Activated naive CD4-positive, alpha-beta T cell (primary cell): ENCODE measurements around the gene SLC23A1.
"Not testable (repeated sequence)": the region's sequence is repeated elsewhere in the genome, so short reads cannot be mapped to it uniquely, and the experiment has no call there.

Experiments used
- DNase-seq, 4 experiments: peaks; one replicate each; lab custom pipeline; 2025; lab: John Stamatoyannopoulos, UW

The SLC23A1 gene

DNA sequence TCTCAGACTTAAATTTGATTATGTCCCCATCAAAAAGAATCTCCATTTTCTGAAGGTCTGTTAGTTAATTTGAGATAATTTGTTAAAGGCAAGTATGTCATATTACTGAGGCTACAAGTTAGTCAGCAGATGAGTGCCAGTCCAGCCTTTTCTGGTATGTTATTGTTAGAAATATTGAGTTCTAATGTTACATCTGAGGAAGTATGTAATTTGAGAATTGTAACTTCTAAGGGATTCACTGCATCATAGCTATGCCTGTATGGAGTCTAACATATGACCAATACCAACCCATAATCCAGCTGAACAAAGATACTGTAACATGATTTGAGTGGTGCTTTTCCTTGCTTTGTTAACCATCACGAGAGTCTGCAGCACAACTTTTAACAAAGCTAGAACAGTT, 13.9 kb downstream of the SLC23A1 start:
- no peak for DNase-seq

DNA sequence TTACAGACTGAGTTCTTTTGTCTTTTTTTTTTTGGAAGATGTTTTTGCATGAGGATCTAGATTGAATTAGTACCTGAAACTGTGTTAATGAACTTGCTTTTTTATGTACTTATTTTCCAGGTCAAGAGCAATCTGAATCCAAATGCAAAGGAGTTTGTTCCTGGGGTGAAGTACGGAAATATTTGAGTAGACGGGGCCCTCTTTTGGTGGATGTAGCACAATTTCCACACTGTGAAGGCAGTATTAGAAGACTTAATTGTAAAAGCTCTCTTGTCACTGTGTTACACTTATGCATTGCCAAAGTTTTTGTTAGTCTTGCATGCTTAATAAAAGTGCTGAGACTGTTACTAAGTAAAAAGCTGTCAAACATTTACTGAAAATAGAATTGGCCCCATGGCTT, 14.5 kb downstream of the SLC23A1 start:
- DNase-seq, result no peak

DNA sequence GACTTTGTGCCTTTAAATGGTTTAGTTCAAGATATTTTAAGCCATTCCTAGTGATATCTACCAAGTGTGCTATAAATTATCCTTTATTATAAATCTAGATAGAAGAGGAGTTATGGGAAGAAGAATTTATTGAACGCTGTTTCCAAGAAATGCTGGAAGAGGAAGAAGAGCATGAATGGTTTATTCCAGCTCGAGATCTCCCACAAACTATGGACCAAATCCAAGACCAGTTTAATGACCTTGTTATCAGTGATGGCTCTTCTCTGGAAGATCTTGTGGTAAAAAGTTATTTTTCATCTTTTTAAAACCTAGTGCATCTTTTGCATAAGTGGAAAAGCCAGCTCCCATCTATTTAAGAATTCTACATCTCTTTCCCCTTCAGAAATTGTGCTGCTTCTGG, 18.6 kb downstream of the SLC23A1 start:
- DNase-seq, result no peak

GRCh38 chr5:139363937-139364336, 19.2 kb downstream of the SLC23A1 start:
- no peak for DNase-seq

DNA sequence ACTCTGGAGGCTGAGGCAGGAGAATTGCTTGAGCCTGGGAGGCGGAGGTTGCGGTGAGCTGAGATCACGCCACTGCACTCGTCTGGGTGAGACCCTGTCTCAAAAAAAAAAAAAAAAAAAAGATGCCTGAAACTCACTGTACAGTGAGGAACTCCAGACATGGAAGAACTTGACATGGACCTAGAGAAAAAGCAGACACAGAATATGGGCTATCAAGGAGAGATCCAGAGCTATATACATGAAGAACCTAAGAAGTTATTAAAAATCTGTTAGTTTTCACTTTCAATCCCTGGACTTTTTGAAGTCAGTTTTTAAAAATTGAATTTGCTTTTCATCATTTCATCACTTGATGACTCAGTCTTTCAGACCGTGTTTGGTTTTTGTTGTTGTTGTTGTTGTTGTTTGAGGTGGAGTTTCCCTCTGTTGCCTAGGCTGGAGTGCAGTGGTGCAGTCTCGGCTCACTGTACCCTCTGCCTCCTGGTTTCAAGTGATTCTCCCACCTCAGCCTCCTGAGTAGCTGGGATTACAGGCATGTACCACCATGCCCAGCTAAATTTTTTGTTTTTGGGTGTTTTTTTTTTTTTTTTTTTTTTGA, 21.2 kb downstream of the SLC23A1 start:
- no peak for DNase-seq

GRCh38 chr5:139360384-139360783, 22.7 kb downstream of the SLC23A1 start:
- no peak for DNase-seq

DNA sequence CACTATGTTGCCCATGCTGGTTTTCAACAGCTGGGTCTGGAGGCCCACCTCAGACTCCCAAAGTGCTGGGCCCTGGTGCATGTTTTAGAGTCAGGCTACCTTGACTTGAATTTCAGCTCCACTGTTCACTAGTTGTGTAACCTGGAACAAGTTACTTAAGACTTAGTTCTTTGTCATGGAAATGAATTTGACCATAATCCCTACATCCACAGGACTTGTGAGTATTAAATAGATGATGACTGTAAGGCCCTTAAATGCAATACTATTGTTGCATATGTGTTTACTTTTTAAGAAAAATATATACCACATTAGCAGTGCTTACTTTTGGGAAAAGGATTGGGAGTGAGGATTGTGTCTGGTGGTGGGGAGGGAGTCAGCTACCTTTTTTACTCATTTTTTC, 25.0 kb downstream of the SLC23A1 start:
- DNase-seq, result no peak

DNA sequence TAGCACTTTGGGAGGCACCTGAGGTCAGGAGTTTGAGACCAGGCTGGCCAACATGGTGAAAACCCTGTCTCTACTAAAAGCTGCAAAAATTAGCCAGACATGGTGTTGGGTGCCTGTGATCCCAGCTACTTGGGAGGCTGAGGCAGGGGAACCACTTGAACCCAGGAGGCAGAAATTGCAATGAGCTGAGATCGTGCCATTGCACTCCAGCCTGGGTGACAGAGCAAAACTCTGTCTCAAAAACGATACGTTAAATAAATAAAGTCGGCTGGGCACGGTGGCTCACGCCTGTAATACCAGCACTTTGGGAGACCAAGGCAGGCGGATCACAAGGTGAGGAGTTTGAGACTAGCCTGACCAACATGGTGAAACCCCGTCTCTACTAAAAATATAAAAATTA, 27.2 kb downstream of the SLC23A1 start:
- DNase-seq, result not testable (repeated sequence)

DNA sequence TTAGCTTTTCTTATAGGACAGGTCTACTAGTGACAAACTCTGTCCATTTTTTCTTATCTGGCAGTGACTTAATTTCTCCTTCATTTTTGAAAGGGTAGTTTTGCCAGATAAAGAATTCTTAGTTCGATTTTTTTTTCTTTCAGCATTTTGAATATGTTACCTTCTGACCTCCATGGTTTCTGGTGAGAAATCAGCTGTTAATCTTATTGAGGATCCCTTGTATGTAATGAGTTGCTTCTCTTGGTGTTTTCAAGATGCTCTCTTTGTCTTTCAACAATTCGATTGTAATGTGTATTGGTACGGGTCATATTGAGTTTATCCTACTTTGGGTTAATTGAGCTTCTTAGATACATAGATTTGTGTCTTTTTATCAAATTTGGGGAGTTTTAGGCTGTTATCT, 28.9 kb downstream of the SLC23A1 start:
- no peak for DNase-seq

DNA sequence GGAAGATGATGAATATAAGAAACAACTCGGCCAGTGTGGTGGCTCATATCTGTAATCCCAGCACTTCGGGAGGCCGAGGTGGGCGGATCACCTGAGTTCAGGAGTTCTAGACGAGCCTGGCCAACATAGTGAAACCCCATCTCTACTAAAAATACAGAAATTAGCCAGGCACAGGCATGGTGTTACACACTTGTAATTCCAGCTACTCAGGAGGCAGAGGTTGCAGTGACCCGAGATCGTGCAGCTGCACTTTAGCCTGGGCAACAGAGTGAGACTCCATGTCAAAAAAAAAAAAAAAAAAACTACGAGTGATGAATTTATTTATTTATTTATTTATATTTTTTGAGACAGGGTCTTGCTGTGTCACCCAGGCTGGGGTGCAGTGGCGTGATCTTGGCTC, 35.2 kb downstream of the SLC23A1 start:
- DNase-seq, result not testable (repeated sequence)

GRCh38 chr5:139345442-139345841, 37.7 kb downstream of the SLC23A1 start:
- DNase-seq, result not testable (repeated sequence)

- DNase-seq, result no peak
Measured at GRCh38 chr5:139344177-139344576, 38.9 kb downstream of the SLC23A1 start.

DNA sequence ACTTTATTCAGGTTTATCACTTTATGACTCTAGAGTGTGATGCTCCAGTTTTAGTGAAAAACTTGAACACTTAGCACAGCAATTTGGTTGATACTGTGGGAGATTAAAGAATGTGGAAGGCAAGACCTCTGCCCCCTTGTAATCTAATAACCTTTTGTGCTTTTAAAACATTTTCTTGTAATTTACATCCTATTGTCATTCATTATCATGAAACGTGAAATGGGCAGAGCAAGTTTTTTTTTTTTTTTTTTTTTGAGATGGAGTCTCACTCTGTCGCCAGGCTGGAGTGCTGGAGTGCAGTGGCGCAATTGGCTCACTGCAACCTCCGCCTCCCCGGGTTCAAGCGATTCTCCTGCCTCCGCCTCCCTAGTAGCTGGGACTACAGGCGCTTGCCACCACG, 39.6 kb downstream of the SLC23A1 start:
- no peak for DNase-seq

DNA sequence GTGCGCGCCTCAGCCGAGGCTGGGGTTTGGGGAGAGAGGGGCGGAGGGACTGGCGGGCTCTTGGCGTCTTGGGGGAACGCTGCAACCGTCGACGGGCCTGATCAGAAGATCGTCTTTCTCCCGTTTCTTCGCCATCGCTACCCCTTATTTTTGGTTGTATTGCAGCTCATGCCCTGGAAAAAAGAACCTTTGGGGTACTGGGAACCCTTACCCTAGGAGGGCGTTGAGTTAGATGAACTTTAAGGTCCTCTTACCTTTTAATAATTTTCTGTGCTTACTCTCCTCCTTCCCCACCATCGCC, 40.7 kb downstream of the SLC23A1 start:
- no peak for DNase-seq

- peak; percentile 90 to 96 (median 93) for DNase-seq
Measured at GRCh38 chr5:139341689-139342422, 41.2 kb downstream of the SLC23A1 start, which contains the start of gene PAIP2. Gene PAIP2 (plus strand): TSS chr5:139341854. CDS start chr5:139363785, 21,931 bp downstream.

DNA sequence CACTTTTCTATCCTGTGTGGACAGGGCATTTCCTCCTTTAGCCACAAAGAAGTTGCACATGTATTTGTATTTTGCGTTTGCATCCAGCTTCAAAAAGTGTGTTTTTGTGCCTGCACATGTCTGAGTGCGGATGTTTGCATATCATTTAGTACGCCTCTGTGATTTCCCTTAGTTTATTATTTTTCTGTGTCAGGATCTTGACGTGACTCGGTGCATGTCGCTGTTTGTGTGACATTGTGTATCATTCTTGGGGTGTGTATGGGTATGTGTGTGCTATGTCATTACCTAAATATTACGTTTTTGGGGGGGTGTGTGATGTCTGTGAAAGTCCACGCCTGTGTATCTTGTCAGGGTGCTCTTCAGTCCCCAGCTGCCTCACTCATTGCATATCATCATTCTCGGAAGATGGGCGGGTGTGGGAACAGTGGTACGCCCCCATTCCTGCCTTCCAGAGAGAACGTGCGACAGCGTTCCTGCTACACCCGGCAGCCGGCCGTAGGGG, 41.9 kb downstream of the SLC23A1 start:
- no peak for DNase-seq

GRCh38 chr5:139340051-139340450, 43.0 kb downstream of the SLC23A1 start:
- no peak for DNase-seq

DNA sequence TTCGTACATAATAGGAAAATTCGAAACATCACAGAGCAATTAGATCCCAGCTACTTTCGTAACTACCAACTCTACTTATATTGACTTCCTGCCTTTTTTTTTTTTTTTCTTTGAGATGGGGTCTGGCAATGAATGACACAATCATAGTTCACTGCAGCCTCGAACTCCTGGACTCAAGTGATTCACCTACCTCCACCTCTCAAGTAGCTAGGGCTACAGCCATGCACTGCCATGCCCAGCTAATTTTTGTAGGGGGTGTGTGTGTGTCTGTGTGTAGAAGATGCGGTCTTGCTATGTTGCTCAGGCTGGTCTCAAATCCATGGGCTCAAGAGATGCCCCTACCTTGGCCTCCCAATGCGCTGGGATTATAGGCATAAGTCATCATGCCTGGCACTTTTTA, 47.3 kb downstream of the SLC23A1 start:
- DNase-seq, result no peak
